Fibroblast of villous mesenchyme (primary cell): ENCODE data around the gene MDFIC2. TPM values are rescaled to one million over a fixed set of nuclear protein-coding genes. Genes with fewer than 3 reads are reported as not detected.
A peak's percentile ranks its signal among the peaks of the same experiment; 100 is the strongest.
"Not testable (repeated sequence)": the region's sequence is repeated elsewhere in the genome, so short reads cannot be mapped to it uniquely, and the experiment has no call there.

Source experiments
- DNase-seq: peaks from one replicate; pipeline ENCODE4 v3.0.0-alpha.2; 2010; ENCODE audit warnings: low read depth
- H3K4me3 ChIP-seq: 2 replicates; pipeline ENCODE4 v1.5.1; 2011; ENCODE audit warnings: low read depth, mild to moderate bottlenecking, low read length
- total RNA-seq: library from RNA; depleted of rRNA; stranded (reverse); fragments of >200 nt; gene quantifications from 2 replicates; pipeline ENCODE4 v1.2.3, GENCODE V29; 2012
- TF ChIP-seq, protein P1 (sequence below): IDR thresholded peaks from 2 replicates; pipeline ENCODE4 v1.5.1; 2012; ENCODE audit warnings: low read depth, mild to moderate bottlenecking, low read length; ENCODE audit not compliant: insufficient read depth

MDFIC2 gene
- total RNA-seq, result not detected in 2 replicates

DNA sequence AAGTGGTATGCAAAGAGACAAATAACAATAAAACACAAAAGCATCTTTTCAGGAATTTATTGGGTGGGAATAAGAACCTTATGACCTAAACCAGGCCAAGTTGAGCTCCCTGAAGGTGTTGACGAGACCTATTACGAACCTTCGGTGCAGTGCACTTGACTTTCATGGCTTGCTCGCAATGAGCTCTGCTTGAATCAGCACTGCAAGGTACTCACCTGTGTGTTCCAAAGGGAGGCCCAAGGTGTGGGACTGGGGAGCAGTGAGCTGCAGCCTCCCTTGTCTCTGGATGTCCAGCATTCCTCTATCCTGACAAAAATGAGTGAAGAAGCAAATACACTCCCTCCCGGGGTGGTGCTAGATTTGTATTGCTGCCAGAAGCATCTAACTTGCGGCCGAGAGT lies at the start of gene MDFIC2:
Gene MDFIC2 (minus strand): TSS at position 303 of the 400 bp plus-strand sequence. CDS start 665 bp downstream, outside the sequence.
- no peak within 1 kb of the TSS for H3K4me3 ChIP-seq
- TF ChIP-seq, protein P1, sequence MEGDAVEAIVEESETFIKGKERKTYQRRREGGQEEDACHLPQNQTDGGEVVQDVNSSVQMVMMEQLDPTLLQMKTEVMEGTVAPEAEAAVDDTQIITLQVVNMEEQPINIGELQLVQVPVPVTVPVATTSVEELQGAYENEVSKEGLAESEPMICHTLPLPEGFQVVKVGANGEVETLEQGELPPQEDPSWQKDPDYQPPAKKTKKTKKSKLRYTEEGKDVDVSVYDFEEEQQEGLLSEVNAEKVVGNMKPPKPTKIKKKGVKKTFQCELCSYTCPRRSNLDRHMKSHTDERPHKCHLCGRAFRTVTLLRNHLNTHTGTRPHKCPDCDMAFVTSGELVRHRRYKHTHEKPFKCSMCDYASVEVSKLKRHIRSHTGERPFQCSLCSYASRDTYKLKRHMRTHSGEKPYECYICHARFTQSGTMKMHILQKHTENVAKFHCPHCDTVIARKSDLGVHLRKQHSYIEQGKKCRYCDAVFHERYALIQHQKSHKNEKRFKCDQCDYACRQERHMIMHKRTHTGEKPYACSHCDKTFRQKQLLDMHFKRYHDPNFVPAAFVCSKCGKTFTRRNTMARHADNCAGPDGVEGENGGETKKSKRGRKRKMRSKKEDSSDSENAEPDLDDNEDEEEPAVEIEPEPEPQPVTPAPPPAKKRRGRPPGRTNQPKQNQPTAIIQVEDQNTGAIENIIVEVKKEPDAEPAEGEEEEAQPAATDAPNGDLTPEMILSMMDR, result no peak
- DNase-seq, result no peak

DNA sequence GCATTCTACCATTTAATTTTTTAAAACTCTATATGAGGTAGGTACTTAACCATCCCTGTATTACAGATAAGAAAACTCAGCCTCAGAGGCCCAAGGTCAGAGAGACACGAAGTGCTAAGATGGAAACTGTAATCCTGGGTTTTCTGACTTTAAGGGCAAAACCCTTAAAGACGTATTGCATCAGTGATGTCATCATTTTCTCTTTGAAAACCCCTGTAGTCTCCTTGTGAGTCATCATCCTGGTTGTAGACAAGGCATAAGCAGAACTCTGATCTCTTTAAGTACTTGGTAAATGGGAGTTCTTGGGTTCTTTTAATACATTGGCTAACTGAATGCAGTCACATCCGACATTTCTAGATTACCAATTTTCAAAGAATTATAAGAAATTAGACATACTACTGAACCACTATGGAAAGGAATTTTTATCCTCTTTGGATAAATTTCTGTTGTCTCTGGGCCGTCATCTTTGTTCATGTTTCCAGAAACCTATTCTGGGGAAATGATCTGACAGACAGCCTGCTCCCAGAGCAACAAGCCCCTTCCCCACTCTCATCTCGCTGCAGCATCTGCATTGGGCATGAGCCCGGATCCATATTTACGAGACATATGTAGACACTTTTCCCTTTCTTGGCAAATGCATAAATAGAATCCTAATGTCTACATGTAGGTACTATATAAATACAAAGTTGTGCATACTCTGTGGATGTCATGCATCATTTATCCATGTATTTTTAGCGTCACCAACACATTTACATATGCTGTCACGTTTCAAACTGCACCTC lies 48.7 kb upstream of the MDFIC2 start:
- TF ChIP-seq, protein P1, result no peak
- DNase-seq, result peak; percentile 1
- no peak overlapping the region for H3K4me3 ChIP-seq

DNA sequence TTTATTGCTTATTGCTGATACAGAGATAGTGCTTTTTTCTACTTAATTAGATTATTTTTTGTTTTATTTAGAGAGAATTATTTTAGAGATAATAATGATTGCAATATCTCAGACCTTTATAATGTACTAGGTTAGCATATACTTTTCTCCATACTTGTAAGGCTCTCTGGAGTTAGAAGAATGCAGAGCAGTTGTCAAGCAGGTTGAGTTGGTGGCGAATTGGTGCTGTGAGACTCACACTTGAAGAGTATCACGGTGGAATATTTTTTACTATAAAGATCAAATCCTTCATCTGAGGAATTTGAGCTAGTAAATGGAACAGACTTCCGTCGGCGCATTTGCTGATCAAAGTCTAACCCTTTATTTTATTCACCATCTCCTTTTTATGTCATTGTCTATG lies 47.3 kb upstream of the MDFIC2 start:
- no peak overlapping the region for H3K4me3 ChIP-seq
- TF ChIP-seq, protein P1, result no peak
- no peak for DNase-seq

DNA sequence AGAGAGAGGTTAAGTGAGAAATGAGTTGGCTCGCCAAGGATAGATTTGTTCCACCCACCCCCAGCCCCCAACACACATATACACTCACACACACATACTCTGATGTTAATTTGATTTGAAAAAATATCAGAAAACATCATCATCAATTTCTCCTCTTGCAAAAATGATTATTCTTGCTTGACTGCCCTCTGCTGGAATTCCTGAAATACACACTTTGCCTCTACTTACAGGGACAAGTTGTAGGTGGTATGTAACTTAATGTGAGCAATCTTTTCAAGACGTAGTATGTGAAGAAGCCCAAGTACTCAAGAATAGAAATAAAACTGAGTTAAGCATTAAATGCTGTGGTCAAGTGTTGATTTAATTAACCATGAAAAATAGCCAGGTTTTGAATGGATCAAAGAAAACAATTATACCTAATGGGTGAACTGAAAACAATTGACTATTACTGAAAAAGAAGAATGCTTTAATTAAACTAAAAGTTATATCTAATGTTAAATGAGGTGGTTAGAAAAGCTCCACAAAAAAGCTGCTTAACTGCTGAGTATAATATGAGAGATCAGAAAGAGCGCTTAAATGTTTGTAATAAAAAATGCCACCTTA lies 46.6 kb upstream of the MDFIC2 start:
- peak; percentile 20 for DNase-seq
- no peak overlapping the region for H3K4me3 ChIP-seq
- TF ChIP-seq, protein P1, result peak; percentile 49

DNA sequence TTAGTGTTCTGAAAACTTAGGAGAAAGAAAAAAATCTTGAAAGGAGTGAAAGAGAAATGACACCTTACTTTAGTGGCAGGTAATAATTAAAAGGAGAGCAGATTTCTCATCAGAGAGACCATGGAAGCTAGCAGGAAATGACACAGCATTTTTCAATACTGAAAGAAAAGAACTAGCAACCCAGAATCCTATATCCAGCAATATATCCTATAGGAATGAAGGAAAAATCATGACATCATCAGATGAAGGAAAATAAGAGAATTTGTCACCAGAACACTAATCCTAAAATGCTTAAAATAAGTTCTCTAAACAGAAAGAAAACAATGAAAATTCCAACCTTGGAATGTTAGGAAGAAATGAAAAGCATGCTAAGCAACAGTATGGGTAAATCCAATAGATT lies 39.8 kb upstream of the MDFIC2 start:
- TF ChIP-seq, protein P1, result no peak
- H3K4me3 ChIP-seq, result no peak overlapping the region
- DNase-seq, result no peak

DNA sequence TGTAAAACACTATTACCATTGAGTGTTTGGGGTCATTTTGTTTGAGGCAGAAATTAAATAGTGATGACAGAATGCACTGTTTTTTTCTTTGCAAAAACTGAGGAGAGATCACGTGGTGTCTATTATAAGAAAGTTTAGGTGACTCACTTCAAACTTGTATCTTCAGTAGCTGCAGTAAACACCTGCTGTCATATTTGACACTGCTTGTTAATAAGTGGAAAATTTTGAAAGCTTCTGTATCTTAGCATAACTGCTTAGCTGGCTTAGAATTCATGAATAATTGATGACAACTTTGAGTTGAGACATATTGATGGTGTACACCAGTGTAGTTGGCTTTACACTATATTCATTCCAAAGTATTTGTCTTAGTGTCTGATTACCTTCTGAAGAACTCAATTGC lies 29.7 kb upstream of the MDFIC2 start:
- H3K4me3 ChIP-seq, result no peak overlapping the region
- no peak for DNase-seq
- TF ChIP-seq, protein P1, result no peak

DNA sequence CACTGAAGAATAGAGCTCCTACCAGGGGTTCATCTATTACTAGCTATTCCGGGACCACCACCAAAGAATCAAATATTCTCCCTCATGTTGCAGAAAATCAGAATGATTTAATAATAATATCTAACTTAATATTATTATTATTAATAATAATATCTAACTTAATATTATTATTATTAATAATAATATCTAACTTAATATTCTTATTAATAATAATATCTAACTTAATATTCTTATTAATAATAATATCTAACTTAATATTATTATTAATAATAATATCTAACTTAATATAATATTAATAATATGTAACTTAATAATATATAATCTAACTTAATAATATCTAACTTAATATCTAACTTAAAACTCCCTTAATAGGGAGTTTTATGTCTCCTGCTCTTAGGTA lies 24.4 kb upstream of the MDFIC2 start:
- not testable (repeated sequence) for H3K4me3 ChIP-seq, DNase-seq
